NOMO-1 treated with DMSO at 0.1 percent for 48 hours (cell line): ENCODE data around the gene NOS1AP.
"Not testable (repeated sequence)": the region's sequence is repeated elsewhere in the genome, so short reads cannot be mapped to it uniquely, and the experiment has no call there.

ENCODE experiments used
- DNase-seq: peaks from one replicate; lab custom pipeline; 2025; ENCODE audit not compliant: unreplicated experiment; lab: John Stamatoyannopoulos, UW

The NOS1AP gene

GRCh38 chr1:162069334-162070093, at the start of gene NOS1AP:
TSS of gene NOS1AP (plus strand) at chr1:162069691. CDS start at chr1:162070178, 487 bp downstream.
- peak; percentile 60 for DNase-seq

GRCh38 chr1:162020150-162020549, 49.3 kb upstream of the NOS1AP start:
- no peak for DNase-seq

GRCh38 chr1:162021124-162021523, 48.4 kb upstream of the NOS1AP start:
- no peak for DNase-seq

- no peak for DNase-seq
These were observed 46.9 kb upstream of the NOS1AP start for GRCh38 chr1:162022626-162023025.

- DNase-seq: no peak
These were observed 46.3 kb upstream of the NOS1AP start for GRCh38 chr1:162023181-162023546.

- DNase-seq: peak; percentile 65
These were observed 45.7 kb upstream of the NOS1AP start, which contains the start of gene OLFML2B for GRCh38 chr1:162023547-162024501. TSS of gene OLFML2B (minus strand) at chr1:162023869. CDS start at chr1:162023430, 439 bp downstream.

GRCh38 chr1:162025541-162025940, 44.0 kb upstream of the NOS1AP start:
- DNase-seq: no peak

GRCh38 chr1:162026881-162027280, 42.6 kb upstream of the NOS1AP start:
- no peak for DNase-seq

- DNase-seq: peak; percentile 92
These were observed 40.8 kb upstream of the NOS1AP start for GRCh38 chr1:162028726-162029125.

- no peak for DNase-seq
These were observed 40.3 kb upstream of the NOS1AP start for GRCh38 chr1:162029157-162029556.

- DNase-seq: no peak
These were observed 38.7 kb upstream of the NOS1AP start for GRCh38 chr1:162030759-162031280.

- no peak for DNase-seq
These were observed 36.1 kb upstream of the NOS1AP start for GRCh38 chr1:162033428-162033827.

GRCh38 chr1:162035241-162035640, 34.2 kb upstream of the NOS1AP start:
- no peak for DNase-seq

GRCh38 chr1:162036163-162036562, 33.3 kb upstream of the NOS1AP start:
- DNase-seq: no peak

- no peak for DNase-seq
These were observed 30.9 kb upstream of the NOS1AP start for GRCh38 chr1:162038624-162039023.

GRCh38 chr1:162040001-162040400, 29.5 kb upstream of the NOS1AP start:
- peak; percentile 27 for DNase-seq

GRCh38 chr1:162040657-162041056, 28.8 kb upstream of the NOS1AP start:
- DNase-seq: peak; percentile 33

GRCh38 chr1:162042361-162042760, 27.1 kb upstream of the NOS1AP start:
- no peak for DNase-seq

GRCh38 chr1:162046921-162047320, 22.6 kb upstream of the NOS1AP start:
- peak; percentile 21 for DNase-seq

GRCh38 chr1:162053949-162054348, 15.5 kb upstream of the NOS1AP start:
- not testable (repeated sequence) for DNase-seq

GRCh38 chr1:162055062-162055461, 14.4 kb upstream of the NOS1AP start:
- no peak for DNase-seq

GRCh38 chr1:162056043-162056442, 13.4 kb upstream of the NOS1AP start:
- DNase-seq: peak; percentile 72
